ENCODE data around the gene THSD7A. TPM values are rescaled to one million over a fixed set of nuclear protein-coding genes. Genes with fewer than 3 reads are reported as not detected.

The THSD7A gene
- total RNA-seq, 1 donor from 2014 or later = 0.35 TPM

GRCh38 chr7:11655163-11655562 is 176.8 kb downstream of the THSD7A start:
- TF ChIP-seq, protein P1, sequence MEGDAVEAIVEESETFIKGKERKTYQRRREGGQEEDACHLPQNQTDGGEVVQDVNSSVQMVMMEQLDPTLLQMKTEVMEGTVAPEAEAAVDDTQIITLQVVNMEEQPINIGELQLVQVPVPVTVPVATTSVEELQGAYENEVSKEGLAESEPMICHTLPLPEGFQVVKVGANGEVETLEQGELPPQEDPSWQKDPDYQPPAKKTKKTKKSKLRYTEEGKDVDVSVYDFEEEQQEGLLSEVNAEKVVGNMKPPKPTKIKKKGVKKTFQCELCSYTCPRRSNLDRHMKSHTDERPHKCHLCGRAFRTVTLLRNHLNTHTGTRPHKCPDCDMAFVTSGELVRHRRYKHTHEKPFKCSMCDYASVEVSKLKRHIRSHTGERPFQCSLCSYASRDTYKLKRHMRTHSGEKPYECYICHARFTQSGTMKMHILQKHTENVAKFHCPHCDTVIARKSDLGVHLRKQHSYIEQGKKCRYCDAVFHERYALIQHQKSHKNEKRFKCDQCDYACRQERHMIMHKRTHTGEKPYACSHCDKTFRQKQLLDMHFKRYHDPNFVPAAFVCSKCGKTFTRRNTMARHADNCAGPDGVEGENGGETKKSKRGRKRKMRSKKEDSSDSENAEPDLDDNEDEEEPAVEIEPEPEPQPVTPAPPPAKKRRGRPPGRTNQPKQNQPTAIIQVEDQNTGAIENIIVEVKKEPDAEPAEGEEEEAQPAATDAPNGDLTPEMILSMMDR (IDR thresholded peaks at IDR 0.05) = no peak
- no peak overlapping the region for H3K4me3 Mint-ChIP-seq (ENCODE audit: unreplicated experiment)
- H3K27ac Mint-ChIP-seq (ENCODE audit: unreplicated experiment) = no peak overlapping the region

DNA sequence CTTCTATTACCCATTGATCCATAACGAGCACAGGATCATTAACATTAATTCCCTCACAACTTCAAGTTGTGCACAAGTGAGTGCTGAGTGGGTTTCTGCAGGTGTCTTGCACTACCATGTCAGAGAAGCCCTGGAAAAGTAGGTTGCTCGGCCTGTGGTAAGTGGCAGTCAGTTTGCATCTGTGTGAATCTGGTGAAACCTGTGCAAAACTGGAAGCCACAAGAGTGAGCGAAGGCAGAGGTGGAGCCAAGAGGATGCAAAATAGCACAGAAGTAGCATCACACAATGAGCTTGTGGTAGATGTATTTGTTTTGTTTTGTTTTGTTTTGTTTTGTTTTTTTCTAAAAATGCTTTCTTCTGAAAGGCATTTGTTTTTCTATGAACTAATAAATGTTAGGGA is 181.5 kb downstream of the THSD7A start:
- Mint-ChIP-seq H3K4me1 (ENCODE audit: low read depth) (peaks cover 3% of the 10 kb centered on the region), H3K27me3 (ENCODE audit: low read depth) (no peaks in the 10 kb centered on the region), H3K4me3 (ENCODE audit: unreplicated experiment) (no peak overlapping the region), H3K36me3 (ENCODE audit: low read depth) (no peaks in the 10 kb centered on the region), H3K27ac (ENCODE audit: unreplicated experiment) (no peak overlapping the region), H3K9me3 (ENCODE audit: low read depth) (no peaks in the 10 kb centered on the region)
- TF ChIP-seq, protein P1 (IDR thresholded peaks at IDR 0.05) = no peak
- DNase-seq (ENCODE audit: low spot score) = no peak

More at GRCh38 chr7:11655163-11655562, 176.8 kb downstream of the THSD7A start:
- H3K27me3 Mint-ChIP-seq (ENCODE audit: low read depth) = peaks cover 4% of the 10 kb centered on the region
- H3K4me1 Mint-ChIP-seq (ENCODE audit: low read depth) = no peaks in the 10 kb centered on the region
- no peaks in the 10 kb centered on the region for H3K9me3 Mint-ChIP-seq (ENCODE audit: low read depth)
- DNase-seq (ENCODE audit: low spot score) = no peak
- no peaks in the 10 kb centered on the region for H3K36me3 Mint-ChIP-seq (ENCODE audit: low read depth)

GRCh38 chr7:11650030-11650429 is 182.0 kb downstream of the THSD7A start:
- no peak for DNase-seq (ENCODE audit: low spot score)

GRCh38 chr7:11648980-11649379 is 183.0 kb downstream of the THSD7A start:
- DNase-seq (ENCODE audit: low spot score) = no peak
- H3K27me3 Mint-ChIP-seq (ENCODE audit: low read depth) = no peaks in the 10 kb centered on the region
- no peaks in the 10 kb centered on the region for H3K9me3 Mint-ChIP-seq (ENCODE audit: low read depth)
- H3K27ac Mint-ChIP-seq (ENCODE audit: unreplicated experiment) = no peak overlapping the region
- H3K4me3 Mint-ChIP-seq (ENCODE audit: unreplicated experiment) = no peak overlapping the region
- TF ChIP-seq, protein P1 (IDR thresholded peaks at IDR 0.05) = no peak
- peaks cover 3% of the 10 kb centered on the region for H3K4me1 Mint-ChIP-seq (ENCODE audit: low read depth)
- H3K36me3 Mint-ChIP-seq (ENCODE audit: low read depth) = no peaks in the 10 kb centered on the region

More at GRCh38 chr7:11650030-11650429, 182.0 kb downstream of the THSD7A start:
- Mint-ChIP-seq H3K27ac (ENCODE audit: unreplicated experiment) (no peak overlapping the region), H3K36me3 (ENCODE audit: low read depth) (no peaks in the 10 kb centered on the region), H3K4me3 (ENCODE audit: unreplicated experiment) (no peak overlapping the region), H3K9me3 (ENCODE audit: low read depth) (no peaks in the 10 kb centered on the region), H3K27me3 (ENCODE audit: low read depth) (no peaks in the 10 kb centered on the region), H3K4me1 (ENCODE audit: low read depth) (peaks cover 3% of the 10 kb centered on the region)
- TF ChIP-seq, protein P1 (IDR thresholded peaks at IDR 0.05) = no peak

DNA sequence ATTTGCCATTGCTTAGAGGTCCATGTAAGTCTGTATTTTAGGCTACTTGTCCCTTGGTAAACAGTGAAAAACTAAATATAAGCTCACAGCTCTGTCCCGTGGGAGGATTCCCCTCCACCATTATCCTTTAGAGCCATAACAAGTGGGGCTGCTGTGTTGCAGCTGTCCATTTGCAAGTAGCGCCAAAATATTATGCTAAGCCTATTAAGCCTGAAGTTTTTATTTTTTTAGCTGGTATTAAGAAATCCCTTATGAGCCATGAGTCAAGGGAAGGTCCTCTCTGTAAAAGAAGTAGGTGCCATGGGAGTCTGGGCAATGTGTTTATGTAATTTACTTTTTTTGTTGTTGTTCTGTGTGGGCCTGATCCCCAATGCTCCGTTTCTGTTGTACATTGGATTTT is 183.9 kb downstream of the THSD7A start:
- Mint-ChIP-seq H3K27me3 (ENCODE audit: low read depth) (no peaks in the 10 kb centered on the region), H3K27ac (ENCODE audit: unreplicated experiment) (no peak overlapping the region), H3K9me3 (ENCODE audit: low read depth) (no peaks in the 10 kb centered on the region), H3K4me1 (ENCODE audit: low read depth) (peaks cover 3% of the 10 kb centered on the region), H3K4me3 (ENCODE audit: unreplicated experiment) (no peak overlapping the region), H3K36me3 (ENCODE audit: low read depth) (no peaks in the 10 kb centered on the region)
- TF ChIP-seq, protein P1 (IDR thresholded peaks at IDR 0.05) = no peak
- DNase-seq (ENCODE audit: low spot score) = no peak

All from chondrocyte (in vitro differentiated cells).